Inferior parietal cortex (tissue), 1 donor: Measurements from ENCODE around the gene MAGEB1.

Experiments
- DNase-seq: peaks from one replicate; pipeline ENCODE4 v3.0.0-alpha.2; 2016; ENCODE audit errors: extremely low spot score

The MAGEB1 gene, protein sequence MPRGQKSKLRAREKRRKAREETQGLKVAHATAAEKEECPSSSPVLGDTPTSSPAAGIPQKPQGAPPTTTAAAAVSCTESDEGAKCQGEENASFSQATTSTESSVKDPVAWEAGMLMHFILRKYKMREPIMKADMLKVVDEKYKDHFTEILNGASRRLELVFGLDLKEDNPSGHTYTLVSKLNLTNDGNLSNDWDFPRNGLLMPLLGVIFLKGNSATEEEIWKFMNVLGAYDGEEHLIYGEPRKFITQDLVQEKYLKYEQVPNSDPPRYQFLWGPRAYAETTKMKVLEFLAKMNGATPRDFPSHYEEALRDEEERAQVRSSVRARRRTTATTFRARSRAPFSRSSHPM

DNA sequence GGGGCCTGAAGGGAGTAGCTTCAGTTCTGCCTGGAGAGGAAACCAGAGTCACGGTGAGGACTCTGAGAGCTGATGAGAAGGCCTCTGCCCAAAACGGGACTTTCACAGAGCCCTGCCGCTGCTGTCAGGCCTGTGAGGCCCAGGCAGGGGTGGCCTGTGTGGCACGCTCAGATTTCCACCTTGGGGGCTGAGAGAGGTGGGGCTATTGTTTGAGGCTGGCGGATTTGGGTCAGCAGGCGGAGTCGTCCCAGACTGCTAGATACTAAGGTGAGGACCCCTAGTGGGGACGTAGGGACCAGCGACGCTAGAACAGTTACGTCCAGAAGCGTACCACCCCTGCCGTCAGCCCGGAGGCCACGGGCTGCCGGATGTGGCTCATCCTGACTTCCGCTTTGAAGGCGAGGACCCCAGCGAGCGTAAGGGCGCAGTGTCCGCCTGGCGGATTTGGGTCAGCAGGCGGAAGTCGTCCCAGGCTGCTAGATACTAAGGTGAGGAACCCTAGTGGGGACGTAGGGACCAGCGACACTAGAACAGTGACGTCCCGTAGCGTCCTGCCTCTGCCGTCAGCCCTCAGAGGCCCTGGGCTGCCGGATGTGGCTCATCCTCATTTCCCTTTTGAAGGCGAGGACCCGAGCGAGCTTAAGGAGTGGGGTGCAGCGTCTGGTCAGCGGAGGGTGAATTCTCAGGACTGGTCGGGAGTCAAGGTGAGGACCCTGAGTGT lies at the start of gene MAGEB1:
MAGEB1 (plus strand) TSS at position 378 of the 721 bp plus-strand sequence. CDS start 3,348 bp downstream, outside the sequence.
- peak; percentile 2 for DNase-seq

- no peak for DNase-seq
Observed at GRCh38 chrX:30212172-30212571, 34.8 kb upstream of the MAGEB1 start.

DNA sequence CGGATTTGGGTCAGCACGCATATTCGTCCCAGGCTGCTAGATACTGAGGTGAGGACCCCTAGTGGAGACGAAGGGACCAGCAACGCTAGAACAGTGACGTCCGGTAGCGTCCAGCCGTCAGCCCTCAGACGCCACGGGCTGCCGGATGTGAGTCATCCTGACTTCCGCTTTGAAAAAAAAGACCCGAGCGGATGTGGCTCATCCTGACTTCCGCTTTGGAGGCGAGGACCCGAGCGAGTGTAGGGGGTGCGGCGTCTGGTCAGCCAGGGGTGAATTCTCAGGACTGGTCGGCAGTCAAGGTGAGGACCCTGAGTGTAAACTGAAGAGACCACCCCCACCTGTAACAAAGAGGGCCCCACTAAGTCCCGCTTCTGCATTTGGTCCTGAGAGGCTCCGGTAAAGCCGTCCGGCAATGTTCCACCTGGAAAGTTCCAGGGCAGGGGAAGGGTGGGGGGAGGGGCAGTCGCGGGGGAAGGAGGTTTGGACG lies 31.5 kb upstream of the MAGEB1 start, which contains the start of gene MAGEB2:
MAGEB2 (plus strand) TSS at position 207 of the 487 bp plus-strand sequence. CDS start 3,018 bp downstream, outside the sequence.
- peak; percentile 6 for DNase-seq

GRCh38 chrX:30217465-30217864 lies 29.5 kb upstream of the MAGEB1 start:
- DNase-seq: no peak

DNA sequence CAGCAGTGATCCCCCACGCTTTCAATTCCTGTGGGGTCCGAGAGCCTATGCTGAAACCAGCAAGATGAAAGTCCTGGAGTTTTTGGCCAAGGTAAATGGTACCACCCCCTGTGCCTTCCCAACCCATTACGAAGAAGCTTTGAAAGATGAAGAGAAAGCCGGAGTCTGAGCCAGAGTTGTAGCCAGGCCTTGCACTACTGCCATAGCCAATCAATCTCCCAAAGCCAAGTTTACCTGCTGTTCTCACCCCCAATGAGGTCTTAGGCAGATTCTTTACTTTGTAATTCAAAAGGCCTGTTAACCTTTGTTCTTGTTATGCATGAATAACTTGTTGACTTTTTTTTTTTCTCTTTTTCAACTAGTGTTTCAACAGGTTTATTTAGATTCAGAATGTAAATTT lies 27.6 kb upstream of the MAGEB1 start:
- no peak for DNase-seq

DNA sequence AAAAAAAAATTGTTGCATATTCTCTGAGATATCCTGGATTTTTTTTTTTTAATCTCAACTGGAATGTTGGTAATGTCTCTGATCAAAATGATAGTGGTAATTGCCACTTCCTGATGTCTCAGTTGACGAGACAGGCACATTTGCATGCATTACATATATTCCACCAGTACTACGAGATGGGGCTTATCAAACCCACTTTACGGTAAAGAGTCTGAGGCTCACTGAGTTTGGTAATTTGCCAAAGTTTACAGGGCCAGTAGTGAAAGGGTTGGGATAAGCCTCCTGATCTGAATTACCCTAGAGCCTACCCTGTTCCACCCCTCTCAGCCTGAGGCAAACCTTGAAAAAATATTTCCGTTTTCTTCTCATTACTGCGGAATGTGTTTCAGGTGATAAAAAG lies 26.3 kb upstream of the MAGEB1 start:
- no peak for DNase-seq

DNA sequence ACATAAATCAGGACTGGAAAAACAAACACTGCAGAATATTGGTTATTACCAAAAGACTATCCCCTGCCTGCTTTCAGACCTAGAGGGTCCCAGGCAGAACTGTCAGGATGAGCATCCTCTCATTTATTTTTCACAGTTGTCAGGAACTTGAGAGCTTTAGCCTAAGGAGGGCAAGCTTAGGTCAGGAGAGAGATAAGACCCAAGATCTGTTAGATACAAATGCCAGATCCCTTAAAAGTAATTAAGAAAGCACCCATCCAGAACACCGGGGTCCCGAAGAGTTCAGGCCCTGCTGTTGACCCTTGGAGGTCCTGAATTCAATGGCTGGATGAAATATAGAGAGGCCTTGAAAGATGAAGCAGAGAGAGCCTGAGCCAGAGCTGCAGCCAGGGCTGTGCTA lies 22.4 kb upstream of the MAGEB1 start:
- no peak for DNase-seq

DNA sequence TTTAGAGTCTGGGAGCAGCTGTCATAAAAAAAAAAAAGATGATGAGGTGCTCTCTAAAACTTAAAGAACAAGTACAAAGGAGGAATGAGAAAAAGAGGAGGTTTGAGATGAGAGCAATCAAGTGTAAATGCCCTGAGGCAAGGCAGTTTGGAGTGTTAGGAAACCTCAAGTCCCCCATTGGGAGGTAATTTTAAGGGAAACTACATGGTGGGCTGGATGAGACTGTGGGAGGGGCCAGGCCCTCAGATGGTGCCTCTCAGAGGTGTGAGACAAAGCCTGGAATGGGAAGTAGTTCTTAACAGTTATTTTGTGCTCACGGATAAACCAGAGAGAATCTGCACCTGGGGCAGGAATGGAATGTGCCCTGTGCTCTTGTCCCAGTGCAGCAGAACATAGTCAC lies 18.4 kb upstream of the MAGEB1 start:
- DNase-seq: no peak

GRCh38 chrX:30230395-30230794 lies 16.6 kb upstream of the MAGEB1 start, which contains the start of gene MAGEB3:
MAGEB3 (plus strand) TSS chrX:30230657; CDS start chrX:30235925, 5,268 bp downstream.
- DNase-seq: no peak

GRCh38 chrX:30241724-30242415 lies 5.1 kb upstream of the MAGEB1 start, which contains the start of gene MAGEB4:
MAGEB4 (plus strand) TSS chrX:30242000; CDS start chrX:30242136, 136 bp downstream.
- DNase-seq: no peak

DNA sequence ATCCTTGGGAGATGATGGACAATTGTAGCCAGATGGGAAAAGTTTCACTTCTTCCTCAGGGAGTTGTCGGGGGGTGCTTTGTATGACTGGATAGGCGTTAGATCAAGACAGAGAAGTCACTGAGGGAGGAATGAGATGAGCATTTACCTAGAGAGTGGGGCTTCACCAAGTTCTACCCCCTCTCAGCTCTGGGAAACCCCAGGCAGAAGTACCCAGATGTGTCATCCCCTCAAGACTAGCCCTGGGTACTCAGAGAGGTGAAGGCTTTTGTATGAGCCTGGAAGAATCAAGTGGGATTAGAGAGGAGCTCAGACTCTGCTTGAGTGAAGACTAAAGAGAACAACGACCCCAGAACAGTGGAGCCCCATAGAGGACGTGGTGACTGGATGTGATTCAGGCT lies 1.9 kb downstream of the MAGEB1 start:
- no peak for DNase-seq

DNA sequence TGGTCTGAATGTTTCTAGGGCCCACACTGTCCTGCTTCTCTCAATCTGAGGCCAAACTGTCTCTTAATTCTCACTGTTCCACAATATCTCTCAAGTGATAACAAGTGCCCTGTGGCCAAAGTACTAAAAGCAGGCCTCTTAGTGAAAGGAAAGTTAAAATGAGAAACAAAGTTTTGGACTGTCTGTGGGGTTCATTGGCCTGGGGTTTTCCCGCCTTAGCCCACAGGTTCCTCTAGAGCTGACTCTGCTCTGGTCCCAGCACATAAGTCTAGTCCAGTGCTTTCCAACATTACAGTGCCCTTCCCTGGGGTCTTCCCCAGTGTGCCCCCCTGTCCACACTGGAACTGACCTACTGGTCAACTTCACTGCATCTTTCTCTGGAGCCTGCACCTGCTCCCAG lies 6.3 kb downstream of the MAGEB1 start:
- DNase-seq: no peak

DNA sequence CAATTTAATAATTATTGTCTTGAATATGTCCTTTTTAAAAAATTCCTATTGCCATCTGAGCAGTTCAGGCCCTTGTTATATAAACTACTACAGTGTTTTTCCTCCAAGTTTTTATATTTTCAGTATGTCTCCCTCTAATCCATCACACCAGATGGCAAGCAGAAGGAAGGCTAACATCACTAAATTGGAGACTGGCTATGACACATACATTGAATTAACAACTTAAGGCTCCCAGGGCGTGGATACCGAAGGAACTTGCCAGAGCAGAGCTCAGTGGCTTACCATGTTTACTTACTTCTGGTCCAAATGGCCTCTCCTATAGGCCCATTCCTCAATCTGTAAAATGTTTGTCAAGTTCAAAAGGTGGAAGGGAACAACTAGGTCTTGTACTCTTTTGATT lies 13.0 kb downstream of the MAGEB1 start:
- no peak for DNase-seq

DNA sequence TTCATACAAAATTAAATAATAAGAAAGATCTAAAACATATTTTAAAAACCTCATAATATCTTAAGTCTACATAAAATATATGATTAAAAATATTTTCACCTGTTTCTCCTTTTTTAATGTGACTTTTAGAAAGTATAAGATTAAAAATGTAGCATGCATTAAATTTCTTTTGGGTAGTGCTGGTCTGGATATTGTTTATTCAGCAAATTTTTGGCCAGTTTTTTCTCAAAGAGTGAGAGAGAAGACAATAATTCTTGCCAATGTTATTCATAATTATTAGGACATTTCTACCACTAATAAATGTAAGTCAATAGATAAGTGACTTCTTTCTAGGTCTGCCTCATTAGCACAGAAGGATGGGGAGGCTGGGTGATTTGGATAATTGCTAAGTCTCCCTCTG lies 14.1 kb downstream of the MAGEB1 start:
- no peak for DNase-seq

DNA sequence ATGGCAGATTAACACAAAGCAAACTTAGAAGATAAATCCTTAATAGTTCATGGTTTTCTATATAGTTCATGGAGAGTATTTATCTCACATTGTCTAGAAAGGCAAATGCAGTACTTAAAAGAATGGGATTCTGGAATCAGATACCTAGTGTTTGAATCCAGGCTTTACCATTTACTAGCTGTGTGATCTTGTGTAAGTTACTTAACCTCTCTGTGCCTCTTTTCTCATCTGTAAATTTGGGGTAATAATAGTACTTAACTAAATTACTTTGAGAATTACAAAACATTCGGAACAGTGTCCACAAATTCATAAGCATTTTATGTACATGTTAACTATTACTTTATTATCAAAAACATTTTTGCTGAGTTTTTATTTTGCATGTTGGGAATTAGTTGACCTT lies 15.8 kb downstream of the MAGEB1 start:
- DNase-seq: no peak

DNA sequence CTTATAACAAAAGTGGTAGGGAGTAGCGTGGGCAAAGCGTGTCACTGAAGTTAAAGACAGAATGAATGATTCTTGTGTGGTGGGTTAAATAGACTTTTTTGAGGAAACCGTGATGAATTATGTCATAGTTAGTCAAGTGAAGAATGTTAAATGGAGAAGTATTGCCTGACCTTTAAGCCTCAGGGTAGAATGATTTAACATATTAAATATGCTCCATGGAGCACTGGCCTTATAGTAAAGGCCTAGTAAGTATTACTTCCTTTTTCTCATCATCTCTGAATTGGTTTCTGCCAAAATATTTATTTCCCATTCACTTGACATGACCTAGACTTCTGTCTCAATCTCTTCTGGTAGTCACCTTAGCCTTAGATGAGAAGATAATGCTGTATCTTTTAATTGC lies 23.7 kb downstream of the MAGEB1 start:
- DNase-seq: no peak

DNA sequence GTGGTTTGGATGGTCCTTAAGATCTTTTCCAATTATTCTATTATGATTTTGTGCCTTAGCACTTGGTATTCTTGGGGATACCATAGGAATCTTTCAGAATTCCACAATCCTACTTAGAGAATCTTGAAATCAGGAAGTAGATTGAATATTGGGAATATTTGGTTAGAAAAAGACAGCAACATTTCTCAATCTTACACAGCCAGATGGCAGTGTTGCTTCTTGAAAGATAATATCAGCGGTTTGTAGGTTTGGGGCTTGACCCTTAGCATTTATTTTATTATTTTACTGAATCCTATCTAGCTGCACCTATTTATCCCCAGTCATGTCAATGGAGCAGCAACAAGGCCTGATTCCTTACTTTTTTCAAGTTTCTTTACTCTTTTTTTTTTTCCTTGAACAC lies 28.6 kb downstream of the MAGEB1 start:
- DNase-seq: peak; percentile 11

- no peak for DNase-seq
Observed at GRCh38 chrX:30278365-30278764, 31.4 kb downstream of the MAGEB1 start.

GRCh38 chrX:30280428-30280827 lies 33.5 kb downstream of the MAGEB1 start:
- no peak for DNase-seq

GRCh38 chrX:30282527-30282926 lies 35.6 kb downstream of the MAGEB1 start:
- no peak for DNase-seq

- no peak for DNase-seq
Observed at GRCh38 chrX:30283456-30284200, 36.7 kb downstream of the MAGEB1 start.
